GM18870 (cell line): Measurements from ENCODE around the gene KCTD18.
A peak's percentile ranks its signal among the peaks of the same experiment; 100 is the strongest.

Source experiments
- ATAC-seq: cut with Tn5 transposase; IDR thresholded peaks from one replicate; pipeline ENCODE4 v1.9.1; 2021; ENCODE audit warnings: moderate library complexity; ENCODE audit not compliant: unreplicated experiment

The KCTD18 gene

DNA sequence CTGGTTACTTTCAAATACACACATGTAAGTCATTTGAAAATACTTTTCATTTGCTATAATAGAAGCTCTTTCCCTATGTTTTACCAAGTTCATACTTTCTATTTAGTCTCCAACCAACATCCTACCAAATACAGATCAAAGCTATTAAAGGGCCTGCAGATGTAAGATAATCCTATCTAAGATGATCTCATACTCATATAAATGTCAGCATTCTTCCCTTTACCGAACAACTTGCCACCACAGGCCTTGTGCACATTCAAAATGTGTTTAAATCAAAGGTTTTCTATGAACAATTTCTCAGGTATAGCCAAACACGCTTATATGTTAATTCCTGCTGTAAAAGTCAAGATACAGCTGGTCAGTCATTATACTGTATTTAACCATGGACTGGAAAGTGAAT lies 23.3 kb downstream of the KCTD18 start:
- no peak for ATAC-seq

DNA sequence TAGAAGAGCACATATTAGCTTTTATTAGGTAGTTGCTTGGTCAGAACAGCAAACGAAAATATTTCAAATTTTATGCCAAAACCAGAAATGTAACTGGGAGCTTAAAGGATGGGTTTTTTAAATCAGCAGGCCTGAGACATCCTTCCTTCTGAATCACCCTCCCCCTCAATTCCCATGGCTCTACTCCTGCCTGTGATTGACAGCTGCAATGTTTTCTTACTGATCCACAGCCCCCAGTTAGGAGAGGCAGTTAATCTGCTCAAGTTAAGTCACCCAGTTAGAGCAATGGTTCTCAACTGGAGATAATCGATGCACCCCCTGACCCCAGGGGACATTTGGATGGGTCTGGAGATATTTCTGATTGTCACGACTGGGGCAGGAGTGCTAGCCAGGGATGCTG lies 24.9 kb downstream of the KCTD18 start:
- no peak for ATAC-seq

DNA sequence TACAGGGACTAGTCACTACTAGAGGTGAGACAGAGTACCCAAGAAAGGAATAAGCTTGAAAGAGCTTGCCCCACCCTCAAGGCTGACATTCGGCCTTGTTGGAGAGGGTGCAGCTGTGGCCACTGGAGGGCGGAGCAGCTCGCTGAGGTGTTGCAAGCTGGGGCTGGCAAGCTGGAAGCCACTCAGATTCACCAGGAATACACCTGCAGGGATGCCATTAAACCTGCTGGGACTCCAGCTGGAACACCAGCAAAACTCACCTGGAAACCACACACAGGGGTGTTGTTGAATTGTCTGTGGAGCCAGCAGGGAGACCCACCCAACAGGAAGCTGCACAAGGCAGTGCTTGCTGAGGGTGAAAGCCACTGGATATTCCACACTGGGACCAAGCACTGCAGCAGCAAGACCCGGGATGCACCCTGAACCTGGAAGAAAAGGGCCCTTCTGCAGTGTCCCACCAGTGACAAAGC lies 26.1 kb downstream of the KCTD18 start:
- ATAC-seq: no peak

GRCh38 chr2:200482194-200482593 lies 27.7 kb downstream of the KCTD18 start:
- peak; percentile 77 for ATAC-seq

- ATAC-seq: no peak
These were observed 30.1 kb downstream of the KCTD18 start for GRCh38 chr2:200479692-200480265.

DNA sequence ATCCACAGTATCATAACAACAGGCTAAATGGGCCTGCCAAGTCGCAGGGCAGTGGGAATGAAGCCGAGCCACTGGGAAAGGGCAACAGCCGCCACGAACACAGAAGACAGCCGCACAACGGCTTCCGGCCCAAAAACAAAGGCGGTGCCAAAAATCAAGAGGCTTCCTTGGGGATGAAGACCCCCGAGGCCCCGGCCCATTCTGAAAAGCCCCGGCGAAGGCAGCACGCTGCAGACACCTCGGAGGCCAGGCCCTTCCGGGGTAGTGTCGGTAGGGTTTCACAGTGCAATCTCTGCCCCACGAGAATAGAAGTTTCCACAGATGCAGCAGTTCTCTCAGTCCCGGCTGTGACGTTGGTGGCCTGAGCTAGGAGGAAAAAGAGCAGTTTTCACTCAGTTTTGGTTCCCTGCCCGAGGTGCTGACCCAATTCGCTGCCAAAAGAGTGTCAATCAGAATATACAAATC lies 32.2 kb downstream of the KCTD18 start:
- ATAC-seq: no peak

DNA sequence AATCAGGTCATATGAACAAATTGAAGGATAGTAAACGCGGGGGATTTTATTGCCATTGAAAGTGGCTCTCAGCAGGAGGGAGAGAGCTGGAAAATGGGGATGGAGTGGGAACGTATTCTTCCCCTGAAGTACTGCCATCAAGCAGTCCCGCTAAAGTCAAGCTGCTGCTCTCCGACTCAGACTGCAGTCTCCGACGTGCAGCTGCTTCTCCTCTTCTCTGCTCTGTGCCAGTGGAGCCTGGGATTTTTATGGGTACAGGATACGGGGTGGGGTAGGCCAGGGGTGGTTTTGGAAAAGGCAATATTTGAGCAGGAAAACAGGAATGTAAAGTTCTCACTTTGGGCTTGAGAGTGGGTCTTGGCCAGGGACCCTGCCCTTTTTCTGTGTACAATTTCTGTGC lies 33.0 kb downstream of the KCTD18 start:
- ATAC-seq: no peak

DNA sequence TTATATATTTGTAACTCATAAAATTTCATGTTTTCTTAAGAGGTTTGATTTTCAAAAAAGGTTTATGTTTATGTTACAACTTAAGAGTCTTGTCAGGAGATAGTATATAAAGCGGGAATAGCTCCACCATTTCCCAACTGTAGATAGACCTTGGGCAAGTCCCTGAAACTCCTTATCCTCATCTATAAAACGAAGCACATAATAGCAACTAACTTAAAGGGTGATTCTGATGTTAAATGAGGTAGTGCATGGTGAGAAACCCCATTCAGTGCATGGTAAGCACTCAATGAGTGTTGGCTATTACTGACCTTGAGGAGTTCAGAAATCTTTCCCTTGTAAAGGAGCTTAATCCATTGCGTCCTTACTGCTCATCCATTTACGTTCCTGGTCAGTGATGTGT lies 34.1 kb downstream of the KCTD18 start:
- no peak for ATAC-seq

DNA sequence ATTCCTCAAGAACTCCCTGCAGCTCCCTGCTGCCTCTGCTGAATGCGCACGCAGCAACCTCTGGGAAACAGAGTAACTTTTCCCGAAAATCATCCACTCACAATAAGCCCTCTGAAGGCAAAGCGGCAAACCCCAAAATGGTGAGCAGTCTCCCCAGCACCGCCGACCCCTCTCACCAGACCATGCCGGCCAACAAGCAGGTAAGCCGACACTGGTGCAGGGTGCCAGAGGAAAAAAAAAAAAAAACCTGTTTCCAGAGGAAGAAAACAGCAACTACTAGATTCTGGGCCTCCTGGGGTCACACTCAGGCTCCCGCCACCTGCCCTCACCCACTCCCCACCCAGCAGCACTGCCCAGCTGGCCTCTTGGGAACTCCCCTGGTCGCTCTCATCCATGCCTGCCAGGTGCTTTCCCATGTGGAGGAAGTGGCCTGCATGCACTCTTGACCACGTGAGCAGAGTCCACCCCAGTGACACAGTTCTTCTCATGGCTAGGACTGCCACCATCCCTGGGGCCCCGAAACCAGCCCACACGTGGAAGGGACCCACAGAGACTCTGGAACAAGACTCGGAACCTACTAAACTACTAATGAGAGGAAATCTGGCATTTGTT lies 36.9 kb downstream of the KCTD18 start:
- no peak for ATAC-seq

DNA sequence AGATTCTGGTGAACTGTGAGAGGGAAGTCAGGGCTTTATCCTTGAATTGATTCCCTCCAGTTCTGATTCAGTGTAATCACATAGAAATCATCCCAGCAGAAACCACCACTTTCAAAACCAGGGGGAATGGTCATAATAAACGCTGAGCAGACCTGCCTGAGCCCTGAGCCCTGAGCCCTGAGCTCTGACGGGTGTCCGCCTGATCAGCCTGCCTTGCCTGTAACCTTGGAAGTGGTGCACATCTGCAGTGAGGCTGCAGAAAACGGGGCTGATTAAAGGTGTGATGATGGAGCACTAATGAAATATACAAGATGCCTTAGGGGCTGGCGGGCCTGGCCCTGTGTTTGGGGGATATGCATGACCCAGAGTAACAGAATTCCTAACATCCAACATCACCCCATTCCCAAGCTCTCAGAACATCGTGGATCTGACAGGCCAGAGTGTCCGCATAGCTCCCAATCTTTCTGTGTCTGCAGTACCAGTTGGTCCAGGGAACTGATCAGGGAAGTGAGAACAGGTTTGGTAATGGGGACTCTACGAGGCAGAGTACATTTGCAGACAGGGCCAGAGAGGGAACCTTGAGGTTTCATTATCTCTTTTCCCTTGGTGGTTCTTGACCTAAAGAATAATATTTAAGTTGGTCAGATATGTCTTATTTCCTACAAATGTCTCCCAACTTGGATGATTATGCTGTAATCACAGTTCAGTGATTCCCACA lies 37.8 kb downstream of the KCTD18 start:
- peak; percentile 13 for ATAC-seq

DNA sequence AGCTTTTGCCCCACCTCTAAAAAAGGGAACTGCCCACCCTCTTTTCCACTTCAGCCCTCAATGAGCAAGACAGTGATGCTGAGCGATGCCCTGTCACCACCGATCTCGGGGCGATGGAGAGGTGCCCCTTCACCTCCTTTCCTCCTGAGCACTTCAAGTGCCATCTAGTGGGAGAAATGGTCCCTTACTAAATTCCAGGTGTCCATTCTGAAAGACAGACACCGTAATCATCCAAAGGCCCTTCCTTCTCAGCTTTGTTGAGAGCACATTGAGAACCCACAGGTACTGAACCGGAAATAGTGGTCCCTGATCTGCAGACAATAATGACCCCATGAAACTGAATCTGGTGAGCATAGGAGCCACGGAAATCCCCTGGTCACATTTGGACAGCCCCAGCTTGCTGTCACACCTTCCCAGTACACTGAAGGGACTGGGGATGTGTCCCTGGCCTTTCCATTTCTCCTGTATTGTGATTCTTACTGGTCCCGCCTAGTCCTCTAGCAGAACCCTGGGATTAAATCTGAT lies 38.5 kb downstream of the KCTD18 start:
- ATAC-seq: peak; percentile 88

DNA sequence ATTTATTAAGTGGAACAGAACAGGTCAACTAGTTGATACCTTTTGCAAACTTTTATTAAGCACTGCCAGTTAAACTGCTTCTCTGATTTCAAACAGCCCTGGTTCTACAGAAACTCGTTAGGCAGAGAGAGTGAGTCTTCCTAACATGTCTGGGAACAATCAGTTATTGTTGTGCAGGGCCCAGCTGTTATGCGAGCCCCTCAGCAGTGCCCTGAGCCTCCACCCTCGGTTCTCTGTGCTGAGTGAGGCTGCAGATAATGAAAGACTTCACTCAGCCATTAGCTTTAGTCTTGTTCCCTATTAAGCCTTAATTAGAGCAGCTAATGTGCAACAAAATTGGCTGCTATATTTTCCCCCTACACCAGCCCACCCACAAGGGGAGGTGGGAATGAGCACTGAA lies 39.6 kb downstream of the KCTD18 start:
- no peak for ATAC-seq

- no peak for ATAC-seq
These were observed 40.1 kb downstream of the KCTD18 start for GRCh38 chr2:200469708-200470211.

DNA sequence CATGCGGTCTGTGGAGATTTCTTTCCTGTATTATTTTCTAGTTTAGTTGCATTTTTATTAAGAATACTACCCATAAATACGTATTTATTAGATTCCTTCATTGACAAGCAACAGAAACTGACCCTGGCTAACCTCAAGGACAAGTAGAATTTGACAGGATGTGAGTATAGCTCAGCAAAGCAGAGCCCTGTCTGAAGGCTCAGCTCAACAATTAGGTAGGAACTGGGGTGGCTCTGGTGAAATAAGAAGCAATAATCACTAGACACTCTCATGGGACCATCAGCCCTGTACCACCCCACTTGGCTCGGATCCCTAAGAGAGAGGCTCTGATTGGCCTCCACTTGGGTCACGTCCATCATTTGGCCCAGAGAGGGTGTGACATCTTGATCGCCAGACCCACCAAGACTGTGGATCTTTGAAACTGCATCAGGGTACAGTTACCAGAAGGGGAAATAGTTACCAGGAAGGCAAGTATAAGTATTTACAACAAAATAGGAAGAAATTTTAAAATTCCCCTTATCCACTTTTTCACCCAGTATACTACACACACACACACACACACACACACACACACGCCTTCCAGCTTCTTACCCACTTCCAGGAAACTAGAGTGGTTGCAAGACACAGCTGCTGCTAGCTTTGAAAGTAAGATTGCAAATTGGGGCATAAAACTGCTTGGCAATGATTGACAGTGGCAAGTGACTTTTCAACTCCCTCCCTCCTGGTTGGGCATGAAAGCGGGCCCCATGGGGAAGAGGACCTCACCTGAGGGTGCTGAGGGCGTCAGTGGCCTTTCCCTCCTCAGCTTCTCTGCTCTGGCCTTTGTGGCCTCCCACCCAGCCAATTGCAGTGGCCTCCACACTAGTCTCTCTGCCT lies 41.8 kb downstream of the KCTD18 start:
- ATAC-seq: no peak

DNA sequence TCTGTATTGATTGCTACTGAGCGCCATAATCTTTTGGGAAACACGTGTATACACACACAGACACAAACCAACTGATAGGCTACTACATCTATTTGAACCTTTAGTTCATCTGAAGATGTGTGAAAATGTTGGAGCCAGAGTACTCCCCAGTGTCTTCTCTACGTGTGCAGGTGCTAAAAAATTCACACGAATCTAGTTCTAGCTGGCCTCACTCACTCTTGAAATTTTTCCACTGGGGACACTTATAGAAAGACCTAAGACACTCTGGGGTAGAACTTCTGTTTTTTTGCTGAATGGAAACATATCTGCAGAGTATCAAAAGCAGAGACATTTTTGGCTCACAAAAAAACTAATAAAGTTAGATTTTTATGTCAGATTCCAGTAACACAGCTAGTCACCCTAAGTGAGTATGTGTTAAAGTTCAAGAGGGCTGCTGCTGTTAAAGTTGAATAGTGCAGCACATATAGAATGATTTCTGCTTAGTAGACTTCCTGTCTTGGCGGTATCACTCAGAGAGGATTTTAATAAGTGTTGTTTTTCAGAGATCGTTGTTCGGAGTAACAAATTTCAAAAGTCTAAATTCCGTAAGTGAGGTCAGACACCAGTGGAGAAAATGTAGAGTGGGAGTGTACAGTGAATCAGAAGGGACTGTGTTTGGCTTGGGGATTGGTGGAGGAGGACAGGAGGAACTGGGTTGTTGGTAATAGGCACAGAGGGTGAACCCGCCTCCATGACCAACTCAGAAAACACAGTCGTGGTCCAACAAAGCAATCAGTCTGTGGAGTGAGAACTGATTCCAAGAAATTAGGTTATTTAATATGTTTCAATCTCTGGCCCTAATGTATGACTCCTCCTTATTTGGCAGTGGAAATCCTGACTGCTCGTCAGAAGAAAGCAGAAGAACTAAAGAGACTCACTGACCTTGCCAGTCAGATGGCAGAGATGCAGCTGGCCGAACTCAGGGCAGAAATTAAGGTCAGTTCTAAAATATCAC lies 43.1 kb downstream of the KCTD18 start:
- no peak for ATAC-seq

DNA sequence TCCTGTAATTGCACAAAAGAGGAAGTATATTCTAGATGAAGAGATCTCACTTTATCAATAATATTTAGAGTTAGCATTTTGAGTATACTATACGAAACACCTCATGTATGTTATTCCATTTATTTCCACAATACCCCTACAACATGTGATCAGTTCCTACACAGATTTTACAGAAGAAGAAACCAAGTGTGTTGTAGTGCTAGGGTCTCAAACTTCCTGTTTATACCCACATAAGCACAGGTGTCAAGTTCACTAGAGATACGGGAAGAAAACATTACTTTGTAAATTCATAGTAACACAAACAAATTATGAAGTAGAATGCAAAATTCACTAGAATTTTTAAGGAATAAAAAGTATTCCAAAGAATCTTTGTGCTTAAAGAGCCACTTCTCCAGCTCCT lies 46.4 kb downstream of the KCTD18 start:
- ATAC-seq: no peak

- no peak for ATAC-seq
These were observed 47.8 kb downstream of the KCTD18 start for GRCh38 chr2:200461846-200462710.

DNA sequence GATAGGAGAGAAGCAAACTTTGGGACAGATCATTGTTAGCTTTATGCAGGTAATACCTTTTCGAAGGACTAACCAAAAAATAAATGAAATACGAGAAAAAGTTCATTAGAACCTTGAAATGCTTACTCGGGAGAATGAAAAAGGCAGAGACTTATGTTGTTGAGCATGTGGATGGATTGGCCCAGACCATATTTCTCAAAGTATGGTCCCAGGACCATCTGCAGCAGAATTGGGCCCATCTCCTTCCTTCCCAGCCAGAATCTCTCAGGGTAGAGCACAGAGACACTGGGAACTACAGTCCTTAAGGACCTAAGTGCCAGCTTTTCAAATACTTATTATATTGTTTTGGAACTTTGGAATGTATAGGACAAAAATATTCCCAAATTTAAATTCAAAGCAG lies 50.8 kb downstream of the KCTD18 start:
- no peak for ATAC-seq

- ATAC-seq: no peak
These were observed 53.3 kb downstream of the KCTD18 start for GRCh38 chr2:200456567-200456966.
